GM21381 (cell line): ENCODE data around the gene CDR2.
A peak's percentile ranks its signal among the peaks of the same experiment; 100 is the strongest.
"Not testable (repeated sequence)": the region's sequence is repeated elsewhere in the genome, so short reads cannot be mapped to it uniquely, and the experiment has no call there.

Source experiments
- ATAC-seq: cut with Tn5 transposase; IDR thresholded peaks from one replicate; pipeline ENCODE4 v1.9.1; 2021; ENCODE audit warnings: mild to moderate bottlenecking, moderate library complexity; ENCODE audit not compliant: unreplicated experiment

The CDR2 gene

DNA sequence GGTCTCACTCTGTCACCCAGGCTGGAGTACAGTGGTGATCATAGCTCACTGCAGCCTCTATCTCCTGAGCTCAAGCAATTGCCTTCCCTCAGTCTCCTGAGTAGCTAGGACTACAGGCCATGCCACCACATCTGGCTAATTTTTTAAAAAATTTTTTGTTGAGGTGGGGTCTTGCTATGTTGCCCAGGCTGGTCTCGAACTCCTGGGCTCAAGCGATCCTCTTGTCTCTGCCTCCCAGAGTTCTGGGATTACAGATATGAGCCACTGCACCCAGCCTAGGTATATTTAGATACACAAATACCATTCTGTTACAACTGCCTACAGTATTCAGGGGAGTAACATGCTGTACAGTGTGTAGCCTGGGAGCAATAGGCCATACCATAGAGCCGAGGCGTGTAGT is 62.9 kb downstream of the CDR2 start:
- ATAC-seq, result no peak

DNA sequence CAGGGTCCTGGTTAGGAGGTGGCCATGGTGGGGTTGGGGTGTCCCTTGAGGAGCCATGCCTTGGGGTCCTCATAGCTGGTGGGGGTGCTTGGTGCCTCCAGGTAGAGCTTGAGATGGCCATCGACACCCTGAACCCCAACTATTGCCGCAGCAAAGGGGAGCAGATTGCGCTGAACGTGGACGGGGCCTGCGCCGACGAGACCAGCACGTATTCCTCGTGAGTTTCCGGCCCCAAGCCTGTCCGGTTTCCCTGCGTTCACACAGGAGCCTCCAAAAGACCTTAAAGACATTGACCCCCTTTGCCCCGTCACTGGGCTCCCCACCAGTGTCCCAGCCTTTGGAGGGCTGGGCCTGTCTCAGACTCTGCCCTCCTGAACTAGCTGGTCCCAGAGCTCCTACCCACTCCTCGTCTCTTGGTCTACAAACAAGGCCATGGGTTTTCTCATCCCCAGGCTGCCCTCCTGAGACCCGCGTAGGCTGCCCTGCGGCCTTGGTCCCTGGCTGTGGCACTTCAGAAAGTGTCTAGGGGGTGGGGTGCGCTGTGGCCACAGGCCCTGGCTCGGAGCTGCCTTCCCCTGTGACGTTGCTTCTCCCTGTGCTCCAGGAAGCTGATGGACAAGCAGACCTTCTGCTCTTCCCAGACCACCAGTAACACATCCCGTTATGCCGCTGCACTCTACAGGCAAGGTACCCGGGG is 65.4 kb downstream of the CDR2 start:
- no peak for ATAC-seq

- ATAC-seq, result no peak
These were observed 66.6 kb downstream of the CDR2 start for GRCh38 chr16:22307838-22308237.

DNA sequence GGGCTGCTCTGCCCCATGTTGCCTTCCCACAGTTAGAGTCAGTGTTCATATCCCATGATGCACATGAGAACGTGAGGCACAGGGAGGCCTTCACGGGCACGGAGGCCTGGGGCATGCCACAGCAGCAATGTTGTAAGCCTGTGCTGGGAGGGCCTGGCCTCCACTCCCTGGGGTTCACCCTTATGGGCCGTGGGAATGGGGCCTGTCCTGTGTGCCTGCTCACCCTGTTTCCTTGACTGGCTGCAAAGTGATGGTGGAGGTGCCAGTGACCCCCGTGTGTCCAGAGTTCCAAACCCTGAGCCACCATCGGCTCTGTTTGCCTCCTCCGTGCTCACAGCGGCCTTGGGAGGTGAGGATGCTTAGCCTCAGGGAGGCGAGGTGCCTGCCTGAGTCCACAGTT is 67.6 kb downstream of the CDR2 start:
- ATAC-seq, result no peak

GRCh38 chr16:22304411-22304810 is 70.0 kb downstream of the CDR2 start:
- no peak for ATAC-seq

DNA sequence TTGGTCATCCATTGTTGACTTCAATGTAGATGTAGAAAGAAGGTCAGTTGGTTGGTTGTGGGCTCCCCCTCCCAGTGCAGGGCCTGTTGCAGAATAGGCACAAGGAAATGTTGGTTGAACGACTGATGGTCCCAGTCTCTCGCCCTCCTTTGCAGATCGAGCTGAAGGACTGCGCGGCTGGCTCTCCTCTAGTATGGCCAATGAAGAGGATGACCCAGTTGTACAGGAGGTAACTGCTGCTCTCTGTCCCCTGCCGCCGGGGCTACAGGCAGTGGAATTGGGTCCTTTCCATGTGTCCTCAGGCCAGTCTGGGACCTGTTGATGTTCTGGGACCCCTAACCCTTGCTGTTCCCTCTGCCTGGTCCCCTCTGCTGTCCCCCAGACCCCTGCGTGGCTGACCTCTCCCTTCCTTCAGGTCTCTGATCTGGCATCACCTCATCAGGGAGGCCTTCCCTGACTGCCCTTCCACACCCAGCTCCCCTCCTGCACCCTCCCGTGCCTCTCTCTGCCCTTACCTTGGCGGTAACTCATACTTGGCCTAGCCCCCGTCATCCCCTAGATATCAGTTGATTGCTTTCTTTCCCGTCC is 71.5 kb downstream of the CDR2 start:
- ATAC-seq, result no peak

GRCh38 chr16:22301423-22301822 is 73.0 kb downstream of the CDR2 start:
- not testable (repeated sequence) for ATAC-seq

- no peak for ATAC-seq
These were observed 73.9 kb downstream of the CDR2 start for GRCh38 chr16:22300427-22301071.

DNA sequence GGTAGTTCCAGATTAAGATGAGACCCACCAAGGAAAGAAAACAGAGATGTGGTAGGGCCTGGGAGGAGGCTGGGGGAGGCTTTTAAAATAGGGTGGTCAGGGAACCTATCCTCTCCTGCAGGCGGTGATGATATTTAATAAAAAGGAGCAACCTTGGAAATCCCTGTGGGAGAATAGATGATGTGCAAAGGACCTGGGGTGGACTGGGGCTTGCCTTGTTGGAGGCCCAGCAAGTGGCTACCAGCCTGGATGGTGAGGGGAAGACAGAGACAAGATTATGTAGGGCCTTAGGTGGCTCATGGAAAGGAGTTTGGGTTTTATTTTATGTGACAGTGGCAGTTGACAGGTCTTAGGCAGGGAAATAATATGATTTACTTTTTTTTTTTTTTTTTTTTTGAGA is 75.4 kb downstream of the CDR2 start:
- no peak for ATAC-seq

DNA sequence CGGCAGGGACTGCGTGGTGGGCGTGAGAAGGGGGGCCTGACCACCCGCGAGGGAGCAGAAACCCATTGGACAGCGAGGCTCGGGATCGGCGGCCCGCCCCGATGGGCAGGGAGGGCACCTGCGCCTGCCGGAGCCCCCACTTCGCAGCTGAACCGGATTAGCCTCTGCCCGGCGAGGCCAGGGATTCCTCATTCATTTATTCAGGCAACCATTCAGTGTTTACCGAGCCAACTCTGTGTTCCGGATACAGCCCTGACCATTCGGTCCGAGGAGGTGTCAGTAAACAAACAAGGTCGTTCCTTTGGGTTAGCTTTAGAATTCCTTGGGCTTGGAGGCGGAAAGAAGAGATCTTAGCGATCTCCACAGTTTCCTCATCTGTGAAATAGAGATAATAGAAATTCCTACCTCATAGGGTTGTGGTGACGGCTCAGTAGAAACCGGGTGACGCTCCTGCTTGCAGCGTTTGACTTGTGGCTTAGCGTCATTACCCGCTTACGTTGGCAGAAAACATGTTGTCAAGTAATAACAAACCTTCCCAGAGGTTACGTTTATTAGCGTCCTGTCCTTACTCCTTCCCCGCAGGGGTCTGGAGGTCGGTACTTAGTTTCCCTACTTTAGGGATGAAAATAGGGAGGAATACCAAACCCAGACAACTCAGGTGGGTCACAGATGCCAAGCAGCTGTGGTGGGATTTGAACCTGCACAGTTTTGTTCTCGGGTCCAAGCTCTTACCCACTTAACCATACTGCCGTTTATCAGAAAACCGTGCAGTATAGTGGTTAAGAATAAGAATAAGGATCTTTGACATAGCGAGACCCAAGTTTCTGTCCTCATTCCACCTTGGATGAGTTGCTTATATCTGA is 76.3 kb downstream of the CDR2 start:
- peak; percentile 34 for ATAC-seq

DNA sequence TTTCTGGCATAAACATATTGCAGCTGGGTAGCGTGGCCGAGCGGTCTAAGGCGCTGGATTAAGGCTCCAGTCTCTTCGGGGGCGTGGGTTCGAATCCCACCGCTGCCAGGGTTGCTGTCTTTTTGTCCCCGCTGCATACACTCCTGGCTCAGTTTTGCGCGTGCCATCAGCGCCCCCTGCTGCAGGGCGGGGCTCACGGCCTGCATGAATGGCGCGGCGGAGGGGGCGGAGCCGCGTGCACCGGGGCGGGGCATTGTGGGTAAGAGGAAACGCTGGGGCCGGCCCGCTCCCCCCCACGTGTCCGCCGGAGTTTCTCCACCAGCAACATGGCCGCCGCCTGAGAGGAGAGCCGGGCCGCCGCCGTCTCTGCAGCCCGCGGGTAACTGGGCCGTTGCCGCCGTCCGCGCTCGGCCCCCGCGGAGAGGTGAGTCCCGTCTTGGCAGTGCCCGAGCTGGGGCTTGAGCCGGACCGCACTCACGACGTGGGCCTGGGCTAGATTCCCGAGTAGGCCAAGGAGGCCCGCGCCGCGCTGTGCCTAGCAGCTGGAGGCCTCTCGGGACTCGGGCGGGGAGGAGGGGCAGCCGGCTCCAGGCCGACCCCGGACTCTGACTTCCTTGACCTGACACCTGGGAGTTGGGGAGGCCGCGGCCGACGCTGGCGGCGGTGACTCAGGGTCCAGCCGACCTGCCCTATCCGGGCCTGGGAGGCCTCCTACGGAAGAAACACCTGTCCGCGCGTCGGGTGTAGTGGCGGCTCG is 77.1 kb downstream of the CDR2 start, which contains the start of gene POLR3E:
Gene POLR3E, plus strand, starts transcription at position 296 of the 757 bp plus-strand sequence. CDS start 5,560 bp downstream, outside the sequence.
- ATAC-seq, result peak; percentile 79

DNA sequence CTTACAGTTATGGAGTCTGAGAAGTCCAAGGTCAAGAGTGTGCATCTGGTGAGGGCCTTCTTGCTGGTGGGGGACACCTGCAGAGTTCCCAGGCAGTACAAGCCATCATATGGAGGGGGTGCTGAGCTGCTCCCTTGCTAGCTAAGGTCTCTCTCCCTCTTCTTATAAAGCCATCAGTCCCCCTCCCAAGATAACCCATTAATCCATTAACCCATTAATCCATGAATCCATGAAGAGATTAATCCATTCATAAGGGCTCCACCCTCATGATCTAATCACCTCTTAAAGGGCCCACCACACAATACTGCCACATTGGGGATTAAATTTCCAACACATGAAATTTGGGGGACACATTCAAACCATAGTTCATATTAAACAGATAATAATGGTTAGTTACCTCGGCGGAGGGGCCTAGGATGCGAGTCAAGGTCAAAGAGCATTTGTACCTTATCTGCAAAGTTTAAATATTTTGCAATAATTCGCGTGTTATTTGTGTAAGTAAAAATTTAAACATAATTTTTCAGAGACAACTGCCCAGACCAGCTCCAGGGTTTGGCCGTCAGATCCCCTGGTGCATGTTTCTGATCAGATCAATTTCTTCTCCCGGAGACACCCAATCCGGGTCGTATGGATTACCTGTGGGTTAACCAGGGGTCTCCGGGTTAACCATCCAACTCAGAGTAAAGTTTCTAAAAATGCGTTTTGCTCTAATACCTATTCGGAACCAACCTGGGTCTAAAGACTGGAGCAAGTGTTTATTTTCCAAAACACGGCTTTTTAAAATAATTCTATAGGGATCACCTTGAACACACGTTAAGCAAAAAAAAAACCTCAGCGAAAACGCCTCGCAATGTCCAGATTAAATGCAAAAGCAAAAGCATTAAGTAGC is 78.0 kb downstream of the CDR2 start:
- ATAC-seq, result no peak
